HuH-7.5 (cell line): ENCODE data around the gene KRT86.
"Not testable (repeated sequence)": the region's sequence is repeated elsewhere in the genome, so short reads cannot be mapped to it uniquely, and the experiment has no call there.

Experiments
- DNase-seq: peaks from one replicate; pipeline ENCODE4 v3.0.0; 2011; ENCODE audit warnings: low spot score

KRT86 gene

DNA sequence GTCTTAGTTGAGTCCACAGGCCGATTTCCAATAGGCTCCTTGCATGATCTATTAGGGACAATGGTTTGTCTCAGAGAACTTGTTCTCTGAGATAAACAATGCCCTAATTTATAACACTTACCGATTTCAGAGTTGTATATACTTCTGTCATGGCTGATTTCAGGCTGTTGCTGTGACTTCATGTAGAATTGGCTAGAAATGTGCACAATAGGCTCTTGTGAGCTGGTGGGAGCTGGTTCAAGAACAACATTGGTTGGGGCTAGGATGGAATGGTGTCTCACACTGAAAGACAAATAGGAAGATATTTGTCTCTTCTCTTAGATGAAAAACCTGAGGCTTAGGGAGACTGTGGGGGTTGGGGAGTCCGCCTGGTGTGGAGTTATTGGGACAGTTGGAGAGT is 6.7 kb upstream of the KRT86 start:
- no peak for DNase-seq

DNA sequence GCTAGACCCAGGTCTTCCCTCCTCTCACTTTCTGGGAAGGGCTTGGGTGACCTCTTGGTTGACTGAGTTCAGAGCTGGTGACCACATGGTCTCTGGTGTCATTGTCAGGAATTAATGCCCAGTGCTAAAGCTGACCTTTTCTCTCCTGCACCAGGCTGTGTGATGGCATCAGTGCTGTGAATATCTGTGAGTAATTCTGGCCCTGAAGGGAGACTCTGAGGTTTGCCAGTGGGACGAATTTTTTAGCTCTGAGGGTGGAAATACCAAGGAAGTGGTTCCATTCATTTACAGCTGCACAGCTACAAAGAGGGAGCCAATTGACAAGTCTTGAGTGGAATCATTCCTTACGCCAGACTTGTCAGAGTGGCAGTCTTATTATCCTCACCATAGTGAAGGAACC is 6.2 kb upstream of the KRT86 start:
- no peak for DNase-seq

DNA sequence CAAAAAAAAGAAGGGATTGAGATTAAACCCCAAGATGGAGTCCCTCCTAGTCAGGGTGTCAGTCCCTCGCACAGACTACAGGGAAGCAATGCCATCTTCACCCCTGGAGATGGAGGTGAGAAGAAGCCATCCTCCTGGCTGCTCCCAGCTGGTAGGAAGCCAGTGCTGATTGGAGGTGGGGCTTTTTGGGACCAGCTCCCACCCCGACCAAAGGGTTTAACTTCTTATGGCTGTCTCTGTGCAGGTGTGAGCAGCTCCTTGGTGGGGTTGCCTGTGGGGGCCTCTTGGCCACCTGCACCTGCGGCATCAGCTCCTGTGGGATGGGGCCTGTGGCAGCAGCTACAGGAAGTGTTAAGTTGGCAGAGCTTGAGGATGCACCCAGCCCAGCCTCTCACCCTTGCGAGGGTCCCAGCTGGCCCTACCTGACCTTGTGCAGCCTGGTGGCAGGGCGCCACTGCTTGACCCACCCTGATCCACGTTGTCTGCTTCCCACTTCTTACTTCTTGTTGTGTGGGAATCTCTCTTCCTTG is 3.8 kb upstream of the KRT86 start:
- no peak for DNase-seq

DNA sequence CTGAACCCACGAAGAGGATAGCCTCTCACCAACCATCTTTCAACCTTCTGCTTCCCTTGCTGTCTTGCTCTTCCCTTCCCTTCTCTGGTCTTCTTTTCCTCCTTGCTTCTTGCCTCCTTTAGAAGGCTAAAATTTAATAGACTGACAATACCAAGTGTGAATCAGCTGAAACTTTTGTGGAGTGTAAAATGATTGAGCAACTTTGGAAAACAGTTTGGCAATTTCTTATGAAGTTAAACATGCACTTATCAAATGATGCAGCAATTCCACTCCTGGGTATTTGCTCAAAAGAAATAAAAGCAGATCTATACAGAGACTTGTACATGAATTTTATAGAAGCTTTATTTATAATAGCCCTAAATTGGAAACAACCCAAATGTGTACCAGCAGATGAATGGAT is 3.3 kb upstream of the KRT86 start:
- no peak for DNase-seq

DNA sequence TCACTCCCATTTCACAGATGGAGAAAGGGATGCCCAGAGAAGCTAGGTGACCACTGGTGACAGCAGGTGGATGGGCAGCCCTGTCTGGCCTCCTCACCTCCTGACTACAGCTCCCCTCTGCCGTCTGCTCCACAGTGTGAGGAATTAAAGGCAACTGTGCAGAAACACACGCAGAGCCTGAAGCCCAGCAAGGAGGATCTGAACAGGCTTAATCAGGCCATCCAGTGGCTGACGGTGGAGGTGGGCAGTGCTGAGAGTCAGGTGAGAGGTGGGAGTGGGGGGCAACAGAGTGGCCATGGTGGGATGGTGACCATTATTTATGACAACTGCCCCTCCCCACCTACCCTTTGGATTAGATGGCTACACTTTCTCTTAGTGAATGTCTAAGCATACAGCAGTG is 1.2 kb downstream of the KRT86 start:
- no peak for DNase-seq

DNA sequence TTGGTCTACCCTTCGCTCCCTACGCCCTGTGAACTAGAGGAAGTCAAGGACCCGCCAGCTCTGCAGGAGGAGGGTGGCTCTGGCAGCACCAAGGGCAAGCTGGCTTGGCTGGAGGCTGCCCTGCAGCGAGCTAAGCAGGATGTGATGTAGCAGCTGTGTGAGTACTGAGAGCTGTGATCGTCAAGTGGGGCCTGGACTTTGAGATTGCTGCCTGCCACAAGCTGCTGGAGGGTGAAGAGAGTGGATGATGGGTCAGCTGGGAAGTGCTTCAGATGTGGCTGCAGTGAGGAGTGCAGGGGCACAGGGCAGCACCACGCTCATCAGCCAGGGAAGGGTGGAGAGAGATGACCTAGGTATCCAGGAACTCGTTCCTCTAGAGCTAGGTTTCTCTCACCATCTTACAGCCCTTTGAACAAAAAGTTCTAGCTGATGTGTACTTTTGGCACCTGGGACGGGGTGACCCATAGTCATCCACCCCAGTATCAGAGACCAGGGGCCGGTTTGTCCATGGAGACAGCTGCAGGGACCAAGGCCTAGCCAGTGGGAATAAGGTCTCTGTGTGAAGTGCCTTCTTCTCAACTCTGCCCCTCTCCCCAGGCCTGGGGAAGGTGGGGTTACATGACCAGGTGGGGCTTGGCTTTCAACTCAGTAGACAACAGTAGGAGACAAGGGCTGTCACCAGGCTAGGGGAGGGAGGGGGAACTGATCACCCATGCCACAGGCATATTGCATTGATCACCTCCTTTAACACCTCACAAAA is 3.2 kb downstream of the KRT86 start:
- DNase-seq = no peak

DNA sequence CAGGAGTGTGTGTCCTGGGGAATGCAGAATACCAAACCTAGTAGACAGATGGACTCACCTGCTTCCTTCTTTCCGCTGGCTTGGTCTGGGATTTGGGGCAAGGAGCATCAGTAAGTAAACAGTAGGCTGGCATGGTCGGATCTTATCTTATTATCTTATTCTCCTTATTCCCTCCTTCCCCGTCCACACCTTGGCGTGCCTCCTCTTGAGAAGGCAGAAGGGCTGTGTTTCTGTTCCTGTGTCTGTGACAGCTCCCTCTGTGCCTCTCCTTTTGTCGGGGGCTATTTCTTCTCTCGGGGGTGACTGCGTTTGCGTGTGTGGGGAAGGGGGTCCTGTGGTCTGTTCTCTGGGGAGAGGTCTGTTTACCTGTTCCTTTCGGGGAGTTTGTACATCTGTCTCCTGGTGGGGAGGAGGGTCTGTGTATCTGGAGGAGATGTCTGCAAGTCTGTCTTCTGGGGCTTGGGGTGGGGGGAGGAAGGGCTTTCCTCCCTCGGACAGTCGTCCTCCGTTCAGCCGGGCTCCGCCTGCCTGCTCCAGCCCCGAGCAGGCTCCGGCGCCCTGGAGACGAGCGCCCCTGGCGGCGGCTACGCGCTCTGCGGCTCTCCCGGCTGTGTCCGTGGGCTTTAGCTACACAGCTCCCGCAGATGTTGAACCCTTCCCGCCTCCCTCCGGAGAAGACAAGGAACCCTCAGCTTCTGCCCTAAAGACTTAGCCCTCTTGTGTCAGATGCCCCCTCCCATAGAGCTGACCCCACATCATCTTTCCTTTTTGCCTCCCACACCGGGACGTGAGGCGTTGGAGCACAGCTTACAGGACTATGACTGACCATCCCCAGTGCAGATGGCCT is 4.4 kb downstream of the KRT86 start:
- peak; percentile 93 for DNase-seq

DNA sequence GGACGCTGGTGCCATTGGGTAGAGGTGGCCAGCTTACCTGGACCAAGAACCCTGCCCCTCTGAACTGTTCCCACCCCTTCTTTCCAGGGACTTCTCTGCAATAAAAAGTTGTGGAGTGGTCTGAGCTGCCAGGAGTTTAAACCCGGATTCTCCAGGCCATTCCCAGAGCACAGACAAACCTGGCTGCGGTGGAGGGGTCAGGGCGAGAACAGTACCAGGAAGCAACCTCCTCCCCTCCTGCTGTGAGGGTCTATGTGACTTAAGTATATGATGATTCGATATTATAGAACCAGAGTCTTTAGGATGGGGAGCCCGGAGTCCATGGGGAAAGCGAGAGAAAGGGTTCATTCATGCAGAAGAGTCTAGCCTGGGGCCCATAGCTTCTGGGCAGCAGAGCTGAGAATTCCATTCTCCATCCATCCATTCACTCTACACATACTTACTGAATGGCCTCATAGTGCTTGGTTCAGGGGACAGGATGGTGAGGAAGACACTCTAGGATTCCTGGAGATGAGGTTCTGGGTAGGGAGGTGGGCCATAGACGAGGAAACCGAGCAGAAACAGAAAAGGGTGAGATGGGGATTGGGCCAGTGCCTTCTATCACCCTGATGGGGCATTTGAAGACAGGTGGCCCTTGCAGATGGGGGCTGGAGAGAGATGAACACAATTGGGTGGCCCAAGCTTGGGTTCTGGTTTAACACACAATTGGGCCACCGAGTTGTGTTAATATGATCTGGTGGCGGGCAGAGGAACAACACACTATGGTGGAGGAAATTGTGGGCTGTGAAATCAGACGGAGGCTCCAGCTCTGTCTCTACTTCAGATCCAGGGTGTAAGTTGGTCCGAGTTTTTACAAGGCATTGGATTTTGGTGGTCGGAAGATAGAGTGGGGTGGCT is 5.2 kb downstream of the KRT86 start:
- no peak for DNase-seq

DNA sequence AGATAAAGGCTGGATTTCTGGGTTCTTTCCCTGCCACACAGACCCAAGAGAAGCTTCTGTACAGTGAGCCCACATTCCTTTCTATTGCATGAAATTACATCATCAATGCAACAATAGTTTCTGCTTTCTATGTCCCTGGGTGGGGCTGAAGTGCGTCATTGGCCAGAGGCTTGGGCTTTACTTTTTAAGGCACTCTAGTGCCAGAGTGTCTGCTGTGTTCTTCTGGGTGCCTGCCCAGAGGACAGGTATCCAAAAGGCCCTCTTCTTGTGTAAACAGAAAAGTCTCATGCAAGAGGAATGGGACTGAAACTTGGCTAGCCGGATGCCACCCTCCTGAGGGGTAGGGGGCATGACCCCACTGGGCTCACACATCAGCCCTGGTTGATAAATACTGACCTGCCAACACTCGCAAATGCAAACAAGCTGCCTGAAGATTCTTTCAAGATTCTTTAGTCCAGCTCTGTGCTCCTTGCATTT is 5.9 kb downstream of the KRT86 start:
- no peak for DNase-seq

DNA sequence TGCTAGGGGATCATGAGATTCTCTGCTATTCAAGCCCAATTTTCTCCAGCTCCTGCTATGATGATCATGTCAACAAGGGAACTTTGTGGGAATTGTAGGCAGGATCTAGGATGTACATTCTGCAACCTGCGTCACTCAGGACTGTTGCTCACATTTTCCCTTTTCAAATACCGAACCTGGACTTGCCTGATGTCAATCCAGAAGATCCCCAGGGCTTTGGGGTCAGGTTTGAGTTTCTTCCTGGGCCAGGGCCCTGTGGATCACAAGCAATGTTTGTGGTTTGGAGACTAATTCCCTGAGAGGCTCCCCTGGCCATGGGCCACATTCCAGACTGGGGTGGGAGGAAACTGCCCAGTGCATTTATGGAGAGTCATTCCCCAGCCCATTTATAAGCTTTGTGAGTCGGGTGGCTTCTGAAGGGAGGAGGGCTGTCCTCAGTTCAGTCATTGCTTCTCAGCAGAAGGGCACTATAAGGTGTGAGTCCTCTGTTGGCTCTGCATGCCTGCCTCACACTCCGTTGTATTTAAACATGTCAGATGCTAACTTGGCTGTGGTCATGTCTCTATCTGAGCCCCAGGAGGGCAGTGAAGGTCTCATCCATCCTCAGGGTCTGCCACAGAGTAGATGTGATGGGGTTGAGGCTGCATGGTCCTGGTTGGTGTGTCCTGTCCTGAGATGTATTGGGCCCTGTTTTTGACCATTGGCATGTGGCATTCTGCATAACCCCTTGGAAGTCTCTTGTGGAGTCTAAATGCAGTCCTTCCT is 6.5 kb downstream of the KRT86 start:
- DNase-seq = no peak

DNA sequence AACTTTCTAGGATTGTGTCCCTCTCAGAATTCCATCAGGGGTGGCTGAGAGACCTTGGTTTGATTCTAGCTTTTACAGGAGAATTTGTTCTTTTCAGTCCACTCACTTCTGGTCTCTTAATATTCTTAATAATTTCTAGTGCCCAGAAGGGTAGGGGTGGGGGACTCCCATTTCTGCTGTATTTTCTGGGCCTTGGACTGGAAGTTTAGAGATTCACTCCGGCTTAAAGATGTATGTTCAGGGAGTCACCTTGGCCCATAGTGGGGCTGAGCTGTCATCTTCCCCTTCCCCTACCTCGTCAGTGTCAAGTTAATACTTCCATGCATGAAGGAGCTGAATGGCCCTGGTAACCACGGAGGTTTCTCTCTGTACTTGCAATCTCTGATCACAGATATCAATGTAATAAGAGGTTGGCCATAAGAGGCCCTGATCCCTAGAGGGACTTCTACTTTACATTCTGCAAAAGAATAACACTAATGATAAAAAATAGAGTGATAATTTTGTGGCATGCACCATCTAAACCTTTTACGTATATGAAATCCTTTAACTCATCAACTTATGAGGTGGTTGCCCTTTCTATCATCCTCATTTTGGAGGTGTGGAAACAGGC is 10.2 kb downstream of the KRT86 start:
- DNase-seq = no peak

DNA sequence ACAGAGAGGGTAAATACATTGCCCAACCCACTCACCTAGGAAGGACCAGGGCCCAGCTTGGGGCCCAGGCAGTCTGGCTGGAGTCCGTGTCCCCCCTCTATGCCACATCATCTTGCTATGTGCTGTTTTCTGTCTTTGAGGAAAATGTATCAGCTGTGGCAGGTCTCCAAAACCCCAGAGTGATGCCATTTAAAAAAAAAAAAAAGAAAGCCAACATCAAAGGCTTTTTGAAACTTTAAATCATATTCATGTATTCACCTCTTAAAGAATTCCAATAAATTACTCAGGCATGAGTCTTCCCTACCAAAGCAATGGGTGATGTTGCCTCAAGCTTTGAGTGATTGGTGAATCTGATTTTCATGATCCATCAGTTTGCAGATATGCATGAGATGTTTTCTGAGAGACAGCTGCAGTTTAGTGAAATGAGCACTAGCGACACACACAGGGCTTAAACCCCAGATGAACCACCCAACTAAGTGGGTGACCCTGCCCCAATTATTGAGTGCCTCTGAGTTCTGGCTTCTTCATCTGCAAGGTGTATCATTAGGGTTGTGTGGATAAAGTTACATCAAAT is 10.8 kb downstream of the KRT86 start:
- no peak for DNase-seq

DNA sequence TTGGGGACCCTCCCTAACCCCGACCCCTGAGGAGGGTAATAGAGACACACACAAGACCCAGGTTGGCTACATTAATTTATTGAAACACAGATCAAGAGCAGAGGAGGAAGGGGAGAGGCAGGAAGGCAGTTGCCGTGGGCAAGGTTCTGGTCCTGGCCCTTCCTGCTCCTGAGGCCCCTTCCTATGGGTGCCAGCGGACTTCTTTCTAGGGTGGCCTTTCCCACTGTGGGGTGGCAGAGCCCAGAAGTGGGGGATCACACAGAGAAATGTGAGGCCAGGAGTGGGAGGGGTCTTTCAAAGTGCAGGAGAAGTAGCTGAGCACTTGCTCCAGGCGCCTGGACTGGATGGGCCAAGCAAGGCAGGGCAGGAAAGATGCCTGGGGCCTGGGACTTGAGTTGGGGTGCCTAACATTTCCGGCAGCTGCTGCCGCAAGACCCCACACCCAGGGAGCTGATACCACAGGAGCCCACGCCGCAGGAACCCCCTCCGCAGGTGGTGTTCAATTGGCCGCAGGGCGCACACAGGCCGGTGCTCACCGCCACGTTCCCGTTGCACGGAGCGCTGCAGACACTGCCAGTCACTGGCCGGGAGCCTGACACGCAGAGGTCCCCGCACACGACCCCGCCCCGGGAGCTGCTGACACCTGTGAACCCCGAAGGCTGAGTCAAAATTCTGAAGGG is 11.5 kb downstream of the KRT86 start:
- no peak for DNase-seq

DNA sequence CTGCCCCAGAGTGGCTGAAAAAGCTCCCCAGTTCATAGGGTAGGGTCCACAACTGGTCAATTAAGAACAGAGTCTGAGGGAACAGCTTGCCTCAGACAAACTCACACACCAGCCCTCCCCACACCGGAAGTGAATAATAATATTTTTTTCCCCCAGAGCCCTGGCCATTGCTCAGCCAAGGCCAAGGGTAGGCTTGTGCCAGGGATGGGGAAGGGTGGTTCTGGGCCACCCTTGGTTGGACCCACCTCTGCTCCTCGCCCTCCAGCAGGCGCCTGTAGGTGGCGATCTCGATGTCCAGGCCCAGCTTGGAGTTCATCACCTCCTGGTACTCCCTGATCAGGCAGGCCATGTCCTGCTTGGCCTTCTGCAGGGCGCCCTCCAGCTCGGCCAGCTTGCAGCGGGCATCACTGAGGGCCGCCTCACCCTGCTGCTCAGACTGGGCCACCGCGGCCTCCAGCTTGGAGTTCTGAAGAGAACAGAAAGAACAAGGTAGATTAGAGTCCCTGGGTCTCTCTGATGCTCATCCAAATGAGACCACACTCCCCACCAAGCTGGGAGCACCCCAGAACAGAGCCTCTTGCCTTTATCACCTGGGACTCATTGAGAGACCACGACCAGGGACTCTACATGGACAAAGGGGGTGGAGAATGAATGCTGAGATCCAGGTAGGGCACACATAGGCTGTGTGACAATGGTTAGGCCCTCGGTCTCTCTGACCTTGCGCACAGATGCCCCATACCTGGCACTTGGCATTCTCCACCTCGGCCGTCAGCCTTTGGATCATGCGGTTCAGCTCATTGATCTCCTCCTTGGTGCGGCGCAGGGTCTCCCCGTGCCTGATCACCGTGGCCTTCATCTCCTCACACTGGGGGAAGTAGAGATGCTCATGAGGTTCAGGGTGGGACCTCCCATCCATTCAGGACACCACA is 12.7 kb downstream of the KRT86 start:
- not testable (repeated sequence) for DNase-seq

DNA sequence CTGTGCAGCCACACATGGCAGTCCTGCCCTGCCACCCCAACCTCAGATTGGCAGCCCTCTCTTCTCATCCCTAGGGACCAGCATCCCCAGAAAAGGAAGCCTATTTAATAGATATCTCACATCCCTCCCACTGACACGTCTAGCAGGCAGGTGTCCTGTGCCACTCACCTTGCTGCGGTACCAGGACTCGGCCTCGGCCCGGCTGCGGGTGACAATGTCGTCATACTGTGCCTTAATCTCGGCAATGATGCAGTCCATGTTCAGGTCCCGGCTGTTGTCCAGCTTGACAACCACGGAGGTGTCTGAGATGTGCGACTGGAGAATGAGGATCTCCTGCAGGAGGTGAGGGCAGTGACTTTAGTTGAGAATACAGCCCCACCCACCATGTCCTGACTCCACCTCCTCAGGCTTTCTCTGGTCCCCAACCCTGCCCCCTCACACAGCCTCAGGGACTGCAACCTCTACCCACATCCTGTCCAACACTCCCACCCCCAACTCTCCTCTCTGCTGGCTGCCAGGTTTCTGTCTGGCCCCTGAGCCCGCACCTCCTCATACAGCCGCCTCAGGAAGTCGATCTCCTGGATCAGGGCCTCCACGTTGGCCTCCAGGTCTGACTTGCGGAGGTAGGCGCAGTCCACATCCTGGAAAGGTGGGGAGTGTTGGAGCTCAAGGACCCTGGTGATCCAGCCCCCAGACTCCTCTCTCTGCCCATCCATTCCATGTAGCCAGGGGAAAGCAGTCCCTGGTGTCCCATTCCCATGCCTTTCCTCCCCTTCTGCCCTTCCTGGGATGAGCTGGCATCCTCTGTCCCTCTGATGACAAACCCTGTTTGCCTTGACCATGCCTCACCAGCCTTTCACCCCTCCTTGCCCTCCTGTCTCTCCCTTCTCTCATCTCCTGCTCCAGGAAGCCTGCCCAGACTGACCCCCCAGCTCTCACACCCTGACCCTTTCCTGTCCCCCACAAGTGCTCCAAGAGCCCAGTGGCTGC is 13.7 kb downstream of the KRT86 start:
- not testable (repeated sequence) for DNase-seq

DNA sequence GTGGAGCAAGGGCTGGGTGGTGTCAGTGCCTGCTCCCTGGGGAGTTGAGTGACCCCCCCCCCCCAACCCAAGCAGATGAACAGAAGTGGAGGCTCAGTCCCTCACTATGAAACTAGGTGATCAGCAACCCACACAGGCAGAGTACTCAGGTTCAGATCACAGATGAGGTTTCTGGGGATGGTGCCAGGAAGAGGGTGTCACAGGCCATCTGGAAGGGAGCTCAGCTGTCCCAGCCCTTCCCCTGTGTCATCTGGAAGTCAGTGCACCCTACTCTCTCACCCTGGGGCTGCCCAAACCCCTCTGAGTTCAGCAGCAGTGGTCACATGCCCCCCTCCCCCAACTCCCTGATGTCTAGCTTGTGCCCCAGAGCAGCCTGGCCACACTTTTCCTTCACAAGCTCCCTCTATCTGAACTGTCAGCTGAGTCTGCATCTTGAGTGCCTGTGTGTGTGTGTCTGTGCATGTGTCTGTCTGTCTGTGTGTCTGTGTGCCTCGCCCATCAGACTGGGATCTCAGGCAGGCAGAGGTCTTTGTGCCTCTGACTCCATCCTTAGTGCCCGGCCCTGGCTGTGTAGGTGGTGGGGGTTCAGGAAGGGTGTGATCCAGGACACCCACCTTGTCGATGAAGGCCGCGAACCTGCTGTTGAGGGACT is 16.2 kb downstream of the KRT86 start:
- DNase-seq = not testable (repeated sequence)
